Cardiac septum (tissue), 1 donor: ENCODE data around the gene LOX. TPM values are rescaled to one million over a fixed set of nuclear protein-coding genes. Genes with fewer than 3 reads are reported as not detected.

ENCODE experiments used
- DNase-seq: peaks from one replicate; pipeline ENCODE4 v3.0.0-alpha.2; 2020; ENCODE audit warnings: low spot score
- intact Hi-C: fragments of 100-400 bp; cut with DNase I; formaldehyde crosslinking; loops from one replicate; pipeline ENCODE4 v1.14.0; 2022
- total RNA-seq: library from RNA; stranded (reverse); fragmentation: NEBNext Ultra II Directional; extraction: Animal tissue kit (Norgen Biotek cat#: 25700); gene quantifications from one replicate; pipeline ENCODE4 v1.2.1, GENCODE V29; 2021
- donor health status: DM: no; HTN: no; CAD: no.

LOX gene
- total RNA-seq, 1 donor from 2014 or later = 6.8 TPM

DNA sequence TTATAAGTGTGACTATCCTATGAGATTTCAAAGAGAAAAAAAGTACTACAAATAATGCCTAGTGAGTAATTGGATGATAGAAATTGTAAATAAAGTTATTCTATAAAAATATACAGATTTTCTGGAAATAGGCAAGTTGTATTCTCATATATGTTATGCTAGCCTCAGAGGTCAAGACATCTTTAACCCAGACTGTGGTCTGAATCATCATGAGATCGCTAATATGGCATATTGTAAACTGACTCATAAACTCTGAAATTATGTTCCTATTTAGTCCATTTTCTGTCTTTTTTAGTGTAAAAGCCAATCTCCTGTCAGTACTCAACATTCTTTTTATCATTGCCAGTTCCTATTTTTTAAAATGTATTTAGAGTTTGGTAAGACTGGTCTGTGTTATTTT lies 14.2 kb downstream of the LOX start:
- intact Hi-C loops = no loop called here
- DNase-seq = no peak

DNA sequence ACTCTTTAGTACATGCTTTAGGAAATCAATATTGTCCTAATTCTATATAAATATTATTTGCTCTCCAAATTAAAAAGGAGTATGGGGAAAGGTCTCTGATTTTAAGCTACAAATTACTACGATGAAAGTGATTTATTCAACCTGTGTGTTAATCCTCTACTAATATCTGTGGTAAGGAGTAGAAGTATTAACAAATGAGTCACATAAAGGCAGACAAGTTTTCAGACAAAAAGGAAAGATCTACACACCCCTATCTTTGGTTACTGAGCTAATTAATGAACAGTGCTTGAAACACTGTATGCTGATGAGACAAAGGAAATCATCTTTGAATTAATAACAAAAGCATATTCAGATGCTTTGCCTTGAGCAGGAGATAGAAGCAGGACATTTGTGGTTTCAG lies 15.9 kb downstream of the LOX start:
- intact Hi-C loops = no loop called here
- no peak for DNase-seq

DNA sequence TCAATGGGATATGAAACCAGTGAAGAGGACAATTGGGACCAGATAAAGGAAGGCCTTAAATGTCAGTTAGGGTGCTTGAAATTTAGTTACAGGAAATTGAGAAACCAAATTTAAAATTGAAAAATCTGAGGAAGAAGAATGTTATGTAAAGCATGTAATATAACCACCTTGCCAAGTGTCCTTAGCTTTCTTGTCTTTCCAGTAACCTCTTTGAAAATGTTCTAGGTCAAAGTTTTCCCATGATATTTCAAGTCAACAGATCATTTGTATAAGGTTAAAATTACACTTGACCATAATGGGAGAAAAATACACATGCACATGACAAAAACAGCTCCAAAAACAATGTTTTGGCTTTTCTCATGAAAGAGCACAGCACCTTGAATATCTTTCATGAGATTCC lies 21.1 kb downstream of the LOX start:
- DNase-seq = no peak
- intact Hi-C loops = no loop called here

DNA sequence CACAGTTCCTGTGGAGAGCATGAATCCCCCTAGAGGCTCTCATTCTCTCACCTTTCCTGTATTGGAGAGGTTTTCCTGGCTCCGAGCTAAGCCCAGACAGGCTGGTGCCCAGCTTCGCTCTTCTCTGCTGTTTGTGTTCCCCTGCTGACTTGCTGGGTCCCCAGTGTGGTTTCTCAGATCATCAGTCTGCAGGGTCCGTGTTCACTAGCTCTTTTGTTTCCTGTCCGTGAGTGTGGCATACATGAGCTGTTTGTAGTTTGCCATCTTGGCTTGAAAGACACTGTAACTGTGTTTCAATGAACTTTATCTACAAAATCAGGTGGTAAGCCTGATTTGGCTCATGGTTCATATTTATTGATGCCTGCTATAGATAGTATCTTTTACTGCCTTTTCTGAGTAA lies 23.8 kb downstream of the LOX start:
- intact Hi-C loops = no loop called here
- DNase-seq = no peak

DNA sequence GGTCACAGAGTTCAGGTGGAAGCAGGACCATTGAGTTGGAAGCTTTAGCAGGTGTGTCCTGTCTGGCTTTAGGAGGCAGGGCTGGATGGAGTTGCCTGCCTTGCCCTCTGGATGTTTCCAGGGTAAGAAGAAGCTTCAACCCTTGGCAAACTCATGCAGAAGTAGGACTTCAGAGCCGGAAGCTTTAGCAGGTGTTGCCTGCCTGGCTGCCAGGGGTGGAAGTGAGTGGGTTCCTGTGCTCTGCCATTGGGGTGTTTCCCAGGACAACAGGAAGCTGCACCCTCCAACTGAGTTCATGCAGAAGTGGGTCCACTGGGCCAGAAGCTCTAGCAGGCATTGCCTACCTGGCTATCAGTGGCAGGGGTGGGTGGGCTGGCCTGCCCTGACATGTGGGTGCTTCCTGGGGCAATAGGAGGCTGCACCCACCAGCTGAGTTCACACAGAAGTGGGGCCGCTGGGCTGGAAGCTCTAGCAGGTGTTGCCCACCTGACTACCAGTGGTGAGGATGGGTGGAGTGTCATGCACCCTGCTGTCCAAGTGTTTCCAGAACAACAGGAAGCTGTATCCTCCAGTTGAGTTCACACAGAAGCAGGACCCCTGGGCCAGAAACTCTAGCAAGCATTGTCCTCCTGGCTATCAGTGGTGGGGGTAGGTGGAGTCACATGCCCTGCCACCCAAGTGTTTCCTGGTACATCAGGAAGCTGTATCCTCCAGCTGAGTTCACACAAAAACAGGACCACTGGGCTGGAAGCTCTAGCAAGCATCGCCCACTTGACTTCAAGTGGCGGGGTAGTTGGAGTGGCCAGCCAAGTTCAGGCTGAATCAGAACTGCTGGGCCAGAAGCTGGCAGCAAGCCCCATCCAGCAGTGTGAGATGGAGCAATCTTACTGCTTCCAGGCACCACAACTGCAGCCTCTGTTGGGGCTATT lies 24.6 kb downstream of the LOX start:
- peak; percentile 73 for DNase-seq
- intact Hi-C loops = no loop called here

DNA sequence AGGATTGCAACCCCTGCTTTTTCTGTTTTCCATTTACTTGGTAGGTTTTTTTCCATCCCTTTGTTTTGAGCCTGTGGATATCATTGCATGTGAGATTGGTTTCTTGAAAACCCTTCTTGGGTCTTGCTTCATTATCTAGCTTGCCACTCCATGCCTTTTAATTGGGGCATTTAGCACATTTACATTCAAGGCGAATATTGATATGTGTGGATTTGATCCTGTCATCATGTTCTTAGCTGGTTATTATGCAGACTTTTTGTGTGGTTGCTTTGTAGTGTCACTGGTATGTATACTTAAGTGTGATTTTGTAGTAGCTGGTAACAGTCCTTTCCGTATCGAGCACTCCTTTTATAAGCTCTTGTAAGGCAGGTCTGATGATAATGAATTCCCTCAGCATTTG lies 26.5 kb downstream of the LOX start:
- intact Hi-C loops = no loop called here
- DNase-seq = no peak

DNA sequence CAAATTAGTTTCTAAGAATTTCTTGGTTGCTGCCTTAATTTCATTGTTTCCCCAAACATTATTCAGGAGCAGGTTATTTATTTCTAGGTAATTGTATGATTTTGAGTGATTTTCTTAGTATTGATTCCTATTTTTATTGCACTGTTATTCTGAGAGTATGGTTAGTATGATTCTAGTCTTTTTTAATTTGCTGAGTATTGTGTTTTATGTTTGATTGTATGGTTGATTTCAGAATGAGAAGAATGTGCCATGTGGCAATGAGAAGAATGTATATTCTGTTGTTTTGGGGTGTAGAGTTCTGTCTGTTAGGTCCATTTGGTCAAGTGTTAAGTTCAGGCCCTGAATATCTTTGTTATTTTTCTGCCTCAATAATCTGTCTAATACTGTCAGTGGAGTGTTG lies 27.1 kb downstream of the LOX start:
- intact Hi-C loops = no loop called here
- no peak for DNase-seq

DNA sequence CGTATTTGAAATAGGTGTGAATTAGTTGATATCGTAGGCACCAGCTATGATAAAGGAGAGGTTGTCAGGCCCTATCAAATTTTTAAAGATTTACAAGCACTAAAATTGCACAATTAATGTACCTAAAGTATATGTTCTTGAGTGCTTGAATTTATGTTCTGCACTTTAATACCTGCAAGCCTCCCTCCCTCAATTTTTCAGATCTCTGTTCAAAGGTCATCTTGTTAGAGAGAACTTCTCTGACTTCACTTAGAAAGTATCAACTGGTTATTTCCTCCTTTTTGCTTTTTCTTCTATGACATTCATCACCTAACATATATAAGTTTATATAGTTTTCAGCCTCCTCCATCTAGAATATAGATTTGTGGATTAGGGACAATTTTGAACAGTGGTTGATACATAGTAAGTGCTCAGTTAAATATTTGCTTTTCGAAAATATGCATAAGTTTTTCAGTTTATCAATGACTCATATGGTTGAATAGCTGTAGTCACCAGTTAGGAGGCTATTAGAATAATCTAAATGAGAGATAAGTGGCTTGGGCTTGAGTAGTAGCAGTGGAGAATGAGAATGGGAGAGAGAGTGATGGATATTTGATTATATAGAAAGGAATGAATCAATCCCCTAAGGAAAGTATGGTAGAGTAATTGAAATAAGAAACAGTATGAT lies 37.3 kb downstream of the LOX start:
- intact Hi-C loops = no loop called here
- DNase-seq = no peak

DNA sequence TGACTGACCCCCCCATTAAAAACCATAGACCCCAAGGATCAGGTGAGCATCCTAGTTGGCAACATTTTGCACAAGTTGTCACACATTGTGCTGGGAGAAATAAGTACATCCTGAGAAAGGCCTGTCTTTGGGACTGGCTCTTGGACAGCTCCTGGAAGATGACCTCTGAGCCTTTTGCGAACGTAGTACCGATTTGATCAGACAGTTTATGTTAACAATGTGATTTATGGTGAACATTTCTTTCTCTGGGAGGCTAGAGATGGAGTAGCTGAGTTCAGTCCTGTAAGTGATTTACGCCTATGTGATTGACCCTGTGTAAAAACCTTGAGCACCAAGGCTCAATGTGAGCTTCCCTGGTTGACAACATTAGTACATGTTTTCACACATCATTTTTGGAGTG lies 41.7 kb downstream of the LOX start:
- intact Hi-C loops = no loop called here

DNA sequence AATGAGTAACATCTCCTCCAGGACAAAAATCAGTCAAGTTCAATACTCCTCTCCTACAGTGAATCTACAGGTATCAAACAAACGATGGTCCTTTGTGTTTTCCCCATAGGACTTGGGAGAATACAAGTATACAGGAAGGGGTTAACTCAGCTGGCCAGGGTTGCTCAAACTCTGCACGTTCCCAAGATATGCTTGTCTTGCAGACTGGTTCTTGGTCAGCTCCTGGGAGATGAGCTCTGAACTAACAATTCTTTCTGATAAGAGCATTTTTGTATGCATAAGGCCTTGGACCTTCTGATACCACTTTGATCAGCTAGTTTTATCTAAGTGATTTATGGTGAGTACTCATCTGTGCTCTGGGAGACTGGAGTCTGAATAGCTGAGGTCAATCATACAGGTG lies 42.1 kb downstream of the LOX start:
- DNase-seq = no peak

More for the DNA sequence above, 41.7 kb downstream of the LOX start:
- DNase-seq = no peak

DNA sequence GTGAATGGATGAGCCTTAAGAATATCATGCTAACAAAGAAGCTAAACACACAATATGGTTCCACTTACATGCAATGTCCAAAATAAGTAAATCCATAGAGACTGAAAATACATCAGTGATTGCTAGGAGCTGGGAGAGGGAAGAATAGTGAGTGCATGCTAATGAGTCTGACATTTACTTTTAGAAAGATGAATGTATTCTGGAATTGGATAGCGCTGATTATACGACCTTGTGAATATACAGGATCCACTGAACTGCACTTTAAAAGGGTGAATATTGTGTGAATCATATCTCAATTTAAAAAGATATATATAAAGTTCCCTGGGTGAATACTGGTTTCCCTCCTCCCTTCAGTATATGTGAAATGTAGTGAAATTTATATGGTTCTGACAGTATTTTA lies 46.2 kb downstream of the LOX start:
- intact Hi-C loops = no loop called here
- no peak for DNase-seq

More for the DNA sequence above, 42.1 kb downstream of the LOX start:
- intact Hi-C loops = no loop called here

DNA sequence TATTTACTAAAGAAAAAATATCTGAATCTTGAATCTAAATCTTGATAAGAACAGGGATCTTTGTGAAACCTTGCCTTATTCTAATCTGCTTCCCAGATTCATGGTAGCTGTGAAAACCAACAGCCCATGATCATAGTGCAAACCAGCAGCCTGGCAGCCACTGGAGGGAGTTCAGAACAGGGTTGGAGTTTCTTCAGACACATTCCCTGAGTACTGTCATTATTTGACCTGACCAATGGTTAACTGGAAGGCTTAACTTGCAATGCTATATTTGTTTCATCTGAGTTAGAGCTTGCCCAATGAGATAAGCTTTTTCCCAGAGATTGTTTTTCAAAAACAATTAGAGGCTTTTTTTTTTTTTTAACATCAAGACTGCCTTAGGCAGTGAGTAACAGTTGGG lies 47.8 kb downstream of the LOX start:
- intact Hi-C loops = no loop called here

DNA sequence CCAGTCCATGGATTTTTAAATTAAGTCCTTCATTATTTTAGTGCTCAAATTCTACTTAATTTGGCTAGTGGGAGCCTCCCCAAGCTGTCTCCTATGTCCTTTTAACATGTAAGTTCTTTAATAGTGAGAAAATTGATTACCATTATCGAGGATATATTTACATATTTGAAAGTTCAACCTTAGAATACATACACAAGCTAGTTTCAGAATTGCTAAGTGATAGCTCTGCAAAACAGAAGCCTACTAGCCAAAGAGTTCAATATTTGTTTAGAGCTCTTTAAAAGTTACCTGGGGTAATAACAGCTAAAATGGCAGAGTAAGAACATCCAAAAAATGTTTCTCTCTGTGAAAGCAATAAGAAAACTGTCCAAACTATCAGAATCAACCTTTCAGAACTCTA lies 48.2 kb downstream of the LOX start:
- no peak for DNase-seq
- intact Hi-C loops = no loop called here

More for the DNA sequence above, 47.8 kb downstream of the LOX start:
- DNase-seq = no peak

DNA sequence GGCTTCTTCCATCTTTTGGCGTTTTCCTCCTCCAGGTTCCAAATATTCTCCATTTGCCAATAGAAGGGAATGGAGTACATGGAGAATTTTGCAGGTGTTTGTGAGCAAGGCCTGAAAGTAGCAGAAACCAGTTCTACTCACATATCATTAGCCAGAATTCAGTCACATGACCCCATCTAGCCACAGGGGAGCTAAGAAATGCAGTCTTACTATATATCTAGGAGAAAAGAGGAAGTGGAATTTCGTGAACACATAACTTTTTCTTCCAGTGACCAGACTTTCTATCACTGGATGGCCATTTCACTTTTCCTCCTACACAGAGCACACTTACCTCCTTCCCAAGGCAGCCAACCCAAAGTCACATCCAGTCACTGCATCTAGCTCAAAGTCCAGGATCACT lies 55.1 kb downstream of the LOX start:
- intact Hi-C loops = no loop called here
- DNase-seq = no peak

DNA sequence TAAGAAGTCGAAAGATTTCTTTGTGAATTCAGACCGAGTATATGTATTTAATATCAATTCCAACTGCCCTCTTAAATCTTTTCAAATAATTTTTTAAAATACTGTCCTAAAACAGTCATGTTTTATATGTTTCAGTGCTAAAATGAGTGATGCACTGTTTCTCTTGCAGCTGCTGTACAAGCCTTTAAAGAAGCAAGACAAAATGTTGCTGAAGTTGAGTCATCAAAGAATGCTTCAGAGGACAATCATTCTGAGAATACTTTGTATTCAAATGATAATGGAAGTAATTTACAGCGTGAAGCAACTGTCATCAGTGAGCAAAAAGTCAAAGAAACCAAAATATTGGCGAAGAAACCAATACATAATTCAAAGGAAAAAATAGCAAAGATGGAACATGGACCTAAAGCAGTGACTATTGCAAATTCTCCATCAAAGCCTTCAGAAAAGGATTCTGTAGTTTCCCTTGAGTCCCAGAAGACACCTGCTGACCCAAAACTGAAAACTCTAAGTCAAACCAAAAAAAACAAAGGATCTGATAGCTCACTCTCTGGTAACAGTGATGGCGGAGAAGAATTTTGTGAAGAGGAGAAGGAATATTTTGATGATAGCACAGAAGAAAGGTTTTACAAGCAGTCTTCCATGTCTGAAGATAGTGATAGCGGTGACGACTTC lies 58.0 kb downstream of the LOX start:
- intact Hi-C loops = no loop called here
- no peak for DNase-seq

DNA sequence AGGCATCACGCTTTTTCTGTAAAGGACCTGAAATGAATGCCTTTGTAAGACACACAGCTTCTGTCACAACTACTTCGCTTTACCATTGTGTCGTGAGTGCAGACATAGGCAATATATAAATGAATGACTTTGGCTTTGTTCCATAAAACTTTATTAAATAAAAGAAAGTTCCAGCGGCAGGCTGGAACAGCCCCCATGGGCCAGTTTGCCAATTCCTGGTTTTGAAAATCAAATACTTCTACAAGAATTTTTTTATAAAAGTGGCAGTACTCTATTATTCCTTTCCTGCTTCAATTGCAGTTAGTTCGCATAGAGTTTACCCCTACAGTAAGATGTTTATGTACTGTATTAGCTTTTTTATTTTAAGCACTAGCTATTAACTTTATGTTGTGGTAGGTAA lies 62.6 kb downstream of the LOX start:
- no peak for DNase-seq
- intact Hi-C loops = no loop called here

DNA sequence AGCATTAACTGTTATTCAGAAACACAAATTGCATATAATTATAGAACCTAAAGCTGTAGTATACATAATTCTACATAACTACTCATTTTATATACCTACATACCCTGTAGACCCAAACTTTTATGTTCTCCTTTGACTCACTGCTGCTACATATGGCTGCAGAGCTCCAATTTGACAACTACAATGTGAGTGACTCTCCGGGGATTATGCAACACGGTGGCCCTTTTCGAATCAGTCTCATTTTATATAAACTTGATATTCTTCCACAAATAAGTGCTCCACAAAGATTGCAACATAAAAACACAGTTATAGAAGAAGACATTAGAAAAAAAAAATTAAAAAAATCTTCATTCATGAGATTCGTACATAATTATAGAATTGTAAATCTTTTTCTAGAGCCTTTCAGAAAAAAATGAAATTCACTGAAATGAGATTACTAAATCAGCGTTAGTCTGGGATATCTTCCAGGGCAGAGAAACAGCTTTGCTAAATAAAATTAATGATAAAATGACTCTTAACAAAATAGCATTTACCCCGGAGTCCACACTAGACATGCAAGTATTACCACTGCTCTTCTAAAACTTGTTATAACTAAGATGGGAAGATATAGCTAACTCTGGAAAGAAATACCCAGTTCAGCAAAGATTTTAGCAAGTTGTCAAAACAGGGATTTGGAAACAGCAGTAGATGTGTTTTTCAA lies 63.7 kb downstream of the LOX start:
- intact Hi-C loops = no loop called here
- DNase-seq = no peak
